ENCODE data around the gene HS3ST3B1.

Gene HS3ST3B1

GRCh38 chr17:14321980-14322776, 21.3 kb downstream of the HS3ST3B1 start:
- no peak for DNase-seq

- no peak for DNase-seq
Measured at GRCh38 chr17:14323522-14323981, 22.7 kb downstream of the HS3ST3B1 start.

- DNase-seq = no peak
Measured at GRCh38 chr17:14325618-14326167, 24.8 kb downstream of the HS3ST3B1 start.

GRCh38 chr17:14329900-14330491, 29.1 kb downstream of the HS3ST3B1 start:
- no peak for DNase-seq

- DNase-seq = no peak
Measured at GRCh38 chr17:14330492-14330962, 29.6 kb downstream of the HS3ST3B1 start.

- no peak for DNase-seq
Measured at GRCh38 chr17:14331225-14331981, 30.5 kb downstream of the HS3ST3B1 start.

- DNase-seq = no peak
Measured at GRCh38 chr17:14331982-14332298, 31.1 kb downstream of the HS3ST3B1 start.

GRCh38 chr17:14332331-14332730, 31.4 kb downstream of the HS3ST3B1 start:
- no peak for DNase-seq

GRCh38 chr17:14333506-14333905, 32.6 kb downstream of the HS3ST3B1 start:
- no peak for DNase-seq

- DNase-seq = no peak
Measured at GRCh38 chr17:14334276-14334840, 33.5 kb downstream of the HS3ST3B1 start.

- DNase-seq = no peak
Measured at GRCh38 chr17:14334919-14335318, 34.0 kb downstream of the HS3ST3B1 start.

GRCh38 chr17:14336418-14336817, 35.5 kb downstream of the HS3ST3B1 start:
- no peak for DNase-seq

- no peak for DNase-seq
Measured at GRCh38 chr17:14337596-14338079, 36.8 kb downstream of the HS3ST3B1 start.

GRCh38 chr17:14340857-14341754, 40.2 kb downstream of the HS3ST3B1 start:
- no peak for DNase-seq

- no peak for DNase-seq
Measured at GRCh38 chr17:14341866-14342265, 41.0 kb downstream of the HS3ST3B1 start.

- no peak for DNase-seq
Measured at GRCh38 chr17:14346801-14347200, 45.9 kb downstream of the HS3ST3B1 start.

GRCh38 chr17:14351493-14351892, 50.6 kb downstream of the HS3ST3B1 start:
- no peak for DNase-seq

- DNase-seq = no peak
Measured at GRCh38 chr17:14352136-14352535, 51.3 kb downstream of the HS3ST3B1 start.

GRCh38 chr17:14353861-14354474, 53.1 kb downstream of the HS3ST3B1 start:
- no peak for DNase-seq

GRCh38 chr17:14354807-14355206, 53.9 kb downstream of the HS3ST3B1 start:
- no peak for DNase-seq

- no peak for DNase-seq
Measured at GRCh38 chr17:14355556-14355955, 54.7 kb downstream of the HS3ST3B1 start.
